Neuron (in vitro differentiated cells): ENCODE results near the gene SERGEF.

ENCODE experiments used
- H2AFZ ChIP-seq: one replicate; pipeline ENCODE4 v1.6.1; 2013; ENCODE audit warnings: low read depth, mild to moderate bottlenecking, inconsistent platforms, low read length, moderate library complexity
- H3K27me3 ChIP-seq: one replicate; pipeline ENCODE4 v1.6.1; 2013; ENCODE audit warnings: low read length; ENCODE audit not compliant: insufficient read depth
- H3K36me3 ChIP-seq: one replicate; pipeline ENCODE4 v1.6.1; 2013; ENCODE audit warnings: low read length; ENCODE audit not compliant: insufficient read depth
- H3K4me1 ChIP-seq: one replicate; pipeline ENCODE4 v1.6.1; 2013; ENCODE audit warnings: low read length; ENCODE audit not compliant: insufficient read depth
- H3K4me3 ChIP-seq: 2 replicates; pipeline ENCODE4 v1.5.1; 2013; ENCODE audit warnings: mild to moderate bottlenecking, low read length, moderate library complexity
- H3K9me3 ChIP-seq: one replicate; pipeline ENCODE4 v1.6.1; 2013; ENCODE audit warnings: low read length

The SERGEF gene

DNA sequence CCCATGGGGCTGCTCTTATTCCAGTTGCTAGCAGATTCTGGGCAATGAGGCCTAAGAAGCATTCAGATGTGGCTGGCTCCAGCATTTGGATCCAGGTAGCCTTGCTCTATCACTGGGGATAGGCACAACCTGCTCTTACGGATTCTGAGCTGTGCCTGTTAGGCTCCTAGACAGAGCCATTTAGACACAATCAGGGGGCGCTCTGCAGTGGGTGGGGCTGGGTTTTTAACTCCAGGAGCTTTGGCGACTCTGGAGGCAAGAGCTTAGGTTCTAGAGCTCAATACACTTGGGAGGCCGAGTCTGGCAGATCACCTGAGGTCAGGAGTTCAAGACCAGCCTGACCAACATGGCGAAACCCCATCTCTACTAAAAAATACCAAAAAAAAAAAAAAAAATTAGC, 246.3 kb downstream of the SERGEF start:
- Histone ChIP-seq H3K9me3 (no peaks in the 10 kb centered on the region), H3K27me3 (no peaks in the 10 kb centered on the region), H2AFZ (no peak overlapping the region), H3K4me3 (no peak overlapping the region), H3K36me3 (peaks cover 3% of the 10 kb centered on the region), H3K4me1 (peaks cover 28% of the 10 kb centered on the region)

DNA sequence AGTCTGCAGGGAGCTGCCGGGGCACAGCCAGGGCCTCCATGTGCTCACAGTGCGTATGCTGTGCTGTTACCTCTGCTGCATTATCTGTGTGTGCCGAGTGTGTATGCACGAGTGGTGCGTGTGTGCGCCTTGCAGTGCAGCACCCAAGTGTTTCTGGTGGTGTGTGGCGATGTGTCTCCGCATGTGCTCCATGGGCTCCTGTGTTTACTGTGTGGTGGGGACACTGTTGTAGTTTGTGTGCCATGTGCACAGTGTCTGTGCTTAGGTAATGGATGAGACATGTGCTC, 246.8 kb downstream of the SERGEF start:
- Histone ChIP-seq H2AFZ (no peak overlapping the region), H3K4me1 (peaks cover 28% of the 10 kb centered on the region), H3K27me3 (no peaks in the 10 kb centered on the region), H3K36me3 (no peaks in the 10 kb centered on the region), H3K4me3 (no peak overlapping the region), H3K9me3 (no peaks in the 10 kb centered on the region)

GRCh38 chr11:17765356-17766072, 247.3 kb downstream of the SERGEF start:
- no peaks in the 10 kb centered on the region for H3K36me3 ChIP-seq
- H3K9me3 ChIP-seq, result no peaks in the 10 kb centered on the region
- H2AFZ ChIP-seq, result no peak overlapping the region
- peaks cover 28% of the 10 kb centered on the region for H3K4me1 ChIP-seq
- H3K27me3 ChIP-seq, result no peaks in the 10 kb centered on the region
- H3K4me3 ChIP-seq, result no peak overlapping the region

DNA sequence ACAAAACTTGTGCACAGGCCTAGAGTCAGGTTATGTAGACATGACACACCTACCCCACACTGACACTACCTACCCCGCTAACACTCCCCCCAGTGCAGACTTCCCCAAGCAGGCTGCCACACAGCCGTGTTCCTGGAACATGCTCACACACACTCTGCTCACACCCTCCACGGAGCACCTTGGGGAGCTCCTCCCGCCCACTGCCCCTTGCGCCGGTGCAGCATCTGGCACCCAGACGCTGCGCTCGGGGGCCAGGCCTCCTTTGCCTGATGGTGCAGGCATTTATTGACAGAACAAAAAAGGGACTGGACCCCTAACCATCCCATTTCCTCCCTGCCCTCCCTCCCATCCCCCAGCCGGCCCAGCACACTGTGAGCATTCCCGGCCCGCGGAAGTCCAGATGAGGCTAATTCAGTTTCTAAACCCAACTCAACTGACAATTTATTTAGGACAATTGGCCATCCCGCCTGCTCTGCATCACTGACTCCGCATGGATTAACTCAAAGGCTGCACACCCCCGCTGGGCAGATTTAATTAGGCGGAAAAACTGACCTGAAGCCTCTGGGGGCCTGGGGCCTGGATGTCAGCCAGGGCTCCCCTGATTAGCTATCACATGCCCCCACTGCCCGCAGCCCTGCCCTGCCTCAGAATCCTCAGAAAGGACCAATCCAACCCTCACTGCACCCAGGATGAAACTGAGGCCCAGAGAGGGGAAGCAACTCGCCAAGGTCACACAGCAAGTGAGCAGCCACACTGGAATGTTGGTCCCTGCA, 248.2 kb downstream of the SERGEF start:
- H3K9me3 ChIP-seq, result no peaks in the 10 kb centered on the region
- peaks cover 28% of the 10 kb centered on the region for H3K4me1 ChIP-seq
- H3K36me3 ChIP-seq, result no peaks in the 10 kb centered on the region
- H2AFZ ChIP-seq, result no peak overlapping the region
- H3K4me3 ChIP-seq, result no peak overlapping the region
- H3K27me3 ChIP-seq, result no peaks in the 10 kb centered on the region

- Histone ChIP-seq H3K4me1 (peaks cover 28% of the 10 kb centered on the region), H3K36me3 (no peaks in the 10 kb centered on the region), H2AFZ (no peak overlapping the region), H3K27me3 (no peaks in the 10 kb centered on the region), H3K9me3 (peaks cover 3% of the 10 kb centered on the region), H3K4me3 (no peak overlapping the region)
Observed at GRCh38 chr11:17763703-17764102, 249.1 kb downstream of the SERGEF start.

DNA sequence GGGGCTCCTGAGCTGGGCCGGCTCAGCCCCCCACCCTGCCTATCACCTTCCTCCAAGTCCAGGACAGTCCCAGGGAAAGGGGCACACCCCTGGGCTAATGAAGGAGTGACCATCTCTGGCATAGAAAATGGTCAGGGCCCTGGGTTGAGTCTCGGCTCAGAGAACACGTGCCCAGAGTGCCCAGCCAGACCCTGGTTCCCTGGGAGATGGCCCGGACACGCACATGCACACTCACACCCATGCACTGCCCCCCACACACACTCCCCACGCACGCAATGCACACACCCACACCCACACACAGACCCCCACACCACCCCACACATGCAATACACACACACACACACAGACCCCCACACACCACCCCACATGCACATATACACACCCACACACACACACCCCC, 249.6 kb downstream of the SERGEF start:
- Histone ChIP-seq H2AFZ (no peak overlapping the region), H3K27me3 (no peaks in the 10 kb centered on the region), H3K4me3 (no peak overlapping the region), H3K9me3 (peaks cover 4% of the 10 kb centered on the region), H3K4me1 (peaks cover 28% of the 10 kb centered on the region), H3K36me3 (no peaks in the 10 kb centered on the region)

DNA sequence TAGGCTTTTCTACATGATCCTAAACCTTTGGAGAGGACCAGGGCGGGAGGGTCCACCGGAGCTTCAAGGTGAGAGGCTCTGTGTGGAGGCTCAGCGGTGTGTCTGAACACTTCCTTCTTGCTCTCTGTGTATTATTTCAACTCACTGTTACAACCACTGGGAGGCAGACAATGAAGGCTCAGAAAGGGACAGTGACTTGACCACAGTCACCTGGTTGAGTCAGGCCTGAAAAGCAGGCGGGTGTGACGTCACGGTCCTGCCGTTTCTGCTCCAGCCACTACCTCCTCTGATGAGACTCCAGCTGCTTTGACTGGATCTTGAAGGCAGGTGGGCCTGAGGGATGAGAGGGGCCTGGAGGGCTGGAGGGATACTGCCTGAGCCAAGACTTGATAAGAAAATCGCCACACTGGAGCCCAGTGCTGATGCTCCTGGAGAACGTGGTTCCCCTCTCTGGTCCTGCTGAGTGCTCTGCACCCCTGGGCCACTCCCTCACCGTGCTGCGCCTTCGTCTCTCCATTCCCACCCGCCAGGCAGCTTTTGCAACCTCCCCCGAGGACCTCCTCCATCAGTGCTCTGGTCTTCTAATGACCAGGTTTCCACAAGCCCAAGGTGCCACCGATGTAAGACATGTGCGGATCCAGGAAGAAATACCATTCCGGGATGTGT, 250.4 kb downstream of the SERGEF start:
- Histone ChIP-seq H3K9me3 (peaks cover 4% of the 10 kb centered on the region), H3K4me1 (peaks cover 28% of the 10 kb centered on the region), H3K36me3 (no peaks in the 10 kb centered on the region), H2AFZ (no peak overlapping the region), H3K27me3 (no peaks in the 10 kb centered on the region), H3K4me3 (no peak overlapping the region)

DNA sequence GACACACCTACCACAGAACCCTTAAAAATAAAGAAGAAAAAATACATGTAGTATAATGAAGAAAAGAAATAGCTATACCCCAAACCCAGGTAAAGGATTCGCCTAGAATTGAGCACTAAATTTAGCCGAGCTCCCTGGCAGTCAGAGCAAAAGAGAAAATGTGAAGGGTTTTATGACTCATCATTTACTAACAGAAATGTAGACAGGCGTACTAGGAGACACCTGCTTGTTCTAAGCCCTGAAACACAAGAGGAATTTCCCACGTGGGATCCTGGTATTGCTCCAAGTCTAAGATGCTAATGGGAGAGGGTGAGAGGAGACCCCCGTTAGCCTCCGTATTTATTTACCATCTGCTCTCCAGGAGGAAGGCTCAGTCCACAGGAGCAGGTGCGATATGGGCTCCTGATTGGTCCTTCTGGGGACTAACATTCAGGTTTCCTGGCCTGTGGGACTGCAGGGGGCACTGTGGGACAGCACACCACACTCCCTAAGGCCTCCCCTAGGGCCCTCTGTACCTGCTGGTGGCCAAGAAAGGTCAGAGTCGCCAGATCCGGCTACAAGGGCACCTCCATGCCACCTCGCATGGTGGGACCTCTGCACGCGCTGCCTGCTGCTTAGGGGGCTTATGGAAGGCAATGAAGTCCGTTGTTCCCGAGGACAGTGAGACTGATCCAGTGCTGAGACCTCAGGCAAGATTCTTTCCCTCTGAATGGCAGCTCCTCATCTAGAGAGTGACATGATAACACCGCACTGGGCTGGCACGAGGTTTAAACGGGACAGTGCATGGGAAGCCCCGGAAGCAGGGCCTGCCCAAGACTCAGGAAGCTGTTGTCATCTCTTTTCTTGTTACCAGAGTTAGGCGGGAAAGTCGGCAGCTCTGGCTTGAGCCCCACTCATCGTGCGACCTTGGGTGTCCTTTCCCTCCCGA, 252.5 kb downstream of the SERGEF start:
- no peaks in the 10 kb centered on the region for H3K36me3 ChIP-seq
- H3K4me3 ChIP-seq, result no peak overlapping the region
- H3K9me3 ChIP-seq, result peaks cover 4% of the 10 kb centered on the region
- no peaks in the 10 kb centered on the region for H3K27me3 ChIP-seq
- H3K4me1 ChIP-seq, result peaks cover 16% of the 10 kb centered on the region
- H2AFZ ChIP-seq, result no peak overlapping the region

DNA sequence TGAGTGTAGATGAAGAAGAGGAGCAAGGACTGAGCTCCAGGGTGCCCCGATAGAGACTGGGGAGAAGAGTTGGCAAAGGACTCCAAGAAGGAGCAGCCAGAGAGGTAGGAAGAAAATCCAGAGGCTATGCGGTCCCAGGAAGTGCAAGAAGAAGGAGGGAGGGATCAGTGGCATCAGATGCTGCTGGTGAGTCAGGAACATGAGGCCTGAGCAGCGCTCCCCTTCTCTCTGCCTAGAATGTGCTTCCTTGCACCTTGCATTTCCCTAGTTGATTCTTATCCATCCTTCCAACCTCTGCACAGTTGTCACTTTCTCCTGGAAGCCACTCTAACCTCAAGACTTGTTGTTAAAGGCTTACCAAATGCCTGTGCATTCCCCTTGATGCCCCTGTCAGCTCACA, 257.0 kb downstream of the SERGEF start:
- H3K27me3 ChIP-seq, result no peaks in the 10 kb centered on the region
- no peaks in the 10 kb centered on the region for H3K4me1 ChIP-seq
- H3K36me3 ChIP-seq, result no peaks in the 10 kb centered on the region
- peaks cover 4% of the 10 kb centered on the region for H3K9me3 ChIP-seq
- H2AFZ ChIP-seq, result no peak overlapping the region
- no peak overlapping the region for H3K4me3 ChIP-seq

DNA sequence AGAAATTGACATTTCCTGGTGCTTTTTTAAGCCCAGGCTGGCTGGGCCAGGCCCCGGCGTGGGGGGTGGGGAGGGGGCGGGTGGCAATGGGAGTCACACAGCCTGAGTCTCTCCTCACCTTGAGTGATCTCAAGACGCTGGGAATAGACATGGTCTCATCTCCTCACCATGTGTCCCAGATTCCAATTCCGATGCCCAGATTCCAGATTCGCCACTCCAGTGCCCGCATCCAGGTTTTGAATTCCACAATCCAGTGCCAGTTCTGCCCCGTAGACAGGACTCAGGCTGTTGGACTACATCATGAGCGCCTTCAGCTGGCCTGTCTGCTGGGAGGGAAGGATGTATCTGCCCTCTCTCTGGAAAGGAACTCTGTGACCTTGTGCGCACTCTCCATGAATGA, 259.2 kb downstream of the SERGEF start:
- H3K9me3 ChIP-seq, result no peaks in the 10 kb centered on the region
- no peaks in the 10 kb centered on the region for H3K27me3 ChIP-seq
- H3K4me1 ChIP-seq, result no peaks in the 10 kb centered on the region
- no peaks in the 10 kb centered on the region for H3K36me3 ChIP-seq
- no peak overlapping the region for H2AFZ ChIP-seq
- no peak overlapping the region for H3K4me3 ChIP-seq

- Histone ChIP-seq H3K27me3 (no peaks in the 10 kb centered on the region), H3K4me1 (no peaks in the 10 kb centered on the region), H2AFZ (no peak overlapping the region), H3K36me3 (no peaks in the 10 kb centered on the region), H3K9me3 (no peaks in the 10 kb centered on the region), H3K4me3 (no peak overlapping the region)
Observed at GRCh38 chr11:17753153-17753552, 259.7 kb downstream of the SERGEF start.

DNA sequence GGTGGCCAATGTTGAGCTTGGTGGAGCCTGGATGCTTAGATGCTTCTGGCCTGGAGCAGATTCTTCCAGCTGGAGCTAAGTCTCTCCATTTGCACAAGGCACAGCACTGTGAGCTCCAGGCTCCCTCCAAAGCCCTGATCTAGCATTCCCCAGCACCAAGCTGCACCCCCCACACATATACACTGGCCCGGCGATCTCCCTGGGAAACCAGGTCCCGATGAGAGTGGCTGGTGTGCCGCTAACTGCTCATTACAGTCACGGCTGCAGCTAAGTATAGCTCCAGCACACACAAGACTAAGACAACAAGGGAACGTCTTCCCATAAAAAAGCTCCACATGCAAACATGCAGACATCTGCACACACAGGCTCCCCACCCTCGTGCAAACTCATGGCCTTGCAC, 260.7 kb downstream of the SERGEF start:
- H3K4me3 ChIP-seq, result no peak overlapping the region
- no peaks in the 10 kb centered on the region for H3K9me3 ChIP-seq
- no peaks in the 10 kb centered on the region for H3K36me3 ChIP-seq
- no peaks in the 10 kb centered on the region for H3K4me1 ChIP-seq
- H3K27me3 ChIP-seq, result no peaks in the 10 kb centered on the region
- no peak overlapping the region for H2AFZ ChIP-seq

- no peaks in the 10 kb centered on the region for H3K27me3 ChIP-seq
- no peaks in the 10 kb centered on the region for H3K36me3 ChIP-seq
- H3K9me3 ChIP-seq, result no peaks in the 10 kb centered on the region
- H3K4me1 ChIP-seq, result no peaks in the 10 kb centered on the region
- no peak overlapping the region for H3K4me3 ChIP-seq
- no peak overlapping the region for H2AFZ ChIP-seq
Observed at GRCh38 chr11:17751558-17751957, 261.3 kb downstream of the SERGEF start.
